Occipital lobe (tissue), 2 donors: ENCODE measurements around the gene SHC3. TPM values are rescaled to one million over a fixed set of nuclear protein-coding genes. Genes with fewer than 3 reads are reported as not detected.

ENCODE experiments used
- DNase-seq: peaks from one replicate; lab custom pipeline; 2025; lab: John Stamatoyannopoulos, UW
- total RNA-seq: library from RNA; depleted of rRNA; stranded (reverse); fragments of >200 nt; gene quantifications from one replicate; pipeline ENCODE4 v1.2.3, GENCODE V29; 2014

The SHC3 gene
- total RNA-seq, 1 donor from 2014 or later = 51.5 TPM

DNA sequence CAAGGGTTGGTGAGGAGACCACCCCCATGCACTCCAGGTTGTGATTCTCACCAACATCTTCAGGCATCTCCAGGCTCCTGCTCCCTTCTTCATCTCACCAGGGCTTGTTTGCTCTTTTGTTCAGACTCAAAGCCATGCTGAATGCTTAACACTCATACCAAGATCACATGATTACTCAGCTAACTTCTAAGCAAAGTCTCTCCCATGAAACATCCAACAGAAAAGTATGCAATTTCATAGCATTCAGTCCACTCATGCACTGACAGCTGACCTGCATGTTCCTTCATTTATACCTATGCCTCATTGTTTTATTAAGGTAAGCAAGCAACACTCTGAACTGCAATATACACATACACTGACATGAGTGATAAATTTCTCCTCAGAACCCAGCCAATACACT lies 69.0 kb downstream of the SHC3 start:
- DNase-seq = no peak

DNA sequence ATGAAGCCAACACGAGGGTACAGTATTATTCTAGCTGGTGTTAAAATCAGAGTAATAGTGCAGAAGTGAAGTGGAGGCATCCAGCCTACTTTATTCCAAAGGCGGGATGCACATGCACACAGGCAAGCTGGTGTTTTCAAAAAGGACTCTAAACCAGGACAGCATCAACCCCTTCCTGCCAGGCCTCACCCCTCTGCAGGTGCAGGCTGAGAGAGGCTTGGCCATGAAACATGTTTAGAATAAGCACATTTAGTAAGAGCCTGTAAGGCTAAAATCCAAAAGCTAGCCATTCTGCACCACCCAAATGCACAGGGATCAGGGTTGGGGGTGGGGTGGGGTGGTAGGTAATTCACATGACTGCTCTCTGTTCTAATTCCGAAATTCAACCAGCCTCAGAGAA lies 71.2 kb downstream of the SHC3 start:
- DNase-seq = no peak

DNA sequence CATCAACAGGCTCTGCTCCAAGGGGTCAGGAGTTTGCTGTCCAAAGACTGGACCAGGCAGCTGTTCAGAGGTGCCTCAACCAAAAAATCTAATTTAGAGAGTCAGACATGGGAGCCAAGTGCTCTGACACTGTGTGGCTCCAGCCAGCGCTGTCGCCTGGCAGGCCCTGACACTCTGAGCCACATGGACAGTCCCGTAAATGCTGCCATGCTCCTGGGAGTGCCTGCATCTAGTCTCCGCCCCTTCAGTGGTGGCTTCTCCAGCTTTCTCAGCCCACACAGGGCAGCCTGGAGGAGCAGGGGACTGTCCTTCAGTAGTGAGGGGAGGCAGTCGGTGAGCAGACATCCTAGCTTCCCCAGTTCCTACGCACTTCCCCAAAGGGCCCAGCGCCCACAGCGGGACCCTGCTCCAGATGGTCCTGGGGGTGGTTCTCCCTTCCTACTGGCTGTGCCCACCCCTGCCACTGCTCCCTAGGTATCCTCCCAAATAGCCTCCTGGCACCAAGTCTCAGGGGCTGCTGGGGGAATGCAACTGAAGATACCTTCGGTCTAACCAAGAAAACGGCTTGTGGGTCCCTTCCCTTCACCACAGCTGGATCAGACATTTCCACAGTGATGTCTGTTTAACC lies 72.3 kb downstream of the SHC3 start:
- no peak for DNase-seq

- no peak for DNase-seq
These were observed 73.8 kb downstream of the SHC3 start for GRCh38 chr9:89104821-89105220.

DNA sequence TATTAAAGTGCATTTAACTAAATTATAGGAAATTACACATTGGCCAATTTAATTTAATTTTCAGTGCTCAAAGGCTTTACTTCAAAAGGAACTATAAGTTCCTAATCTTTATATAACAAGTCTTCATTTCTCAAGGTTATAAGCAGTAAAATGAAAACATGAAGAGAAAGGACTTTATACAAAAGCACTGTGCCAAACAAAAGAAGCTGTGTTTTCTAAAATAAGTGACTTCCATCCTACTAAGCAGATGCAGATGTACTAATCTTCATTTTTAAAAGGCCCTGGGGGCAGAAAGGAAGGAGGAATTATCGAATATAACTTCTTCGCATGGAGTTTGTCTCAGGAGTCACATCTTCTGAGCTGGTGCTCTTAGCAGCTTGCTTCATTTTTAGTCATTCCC lies 81.4 kb downstream of the SHC3 start:
- no peak for DNase-seq

- DNase-seq = no peak
These were observed 81.8 kb downstream of the SHC3 start for GRCh38 chr9:89096807-89097206.

DNA sequence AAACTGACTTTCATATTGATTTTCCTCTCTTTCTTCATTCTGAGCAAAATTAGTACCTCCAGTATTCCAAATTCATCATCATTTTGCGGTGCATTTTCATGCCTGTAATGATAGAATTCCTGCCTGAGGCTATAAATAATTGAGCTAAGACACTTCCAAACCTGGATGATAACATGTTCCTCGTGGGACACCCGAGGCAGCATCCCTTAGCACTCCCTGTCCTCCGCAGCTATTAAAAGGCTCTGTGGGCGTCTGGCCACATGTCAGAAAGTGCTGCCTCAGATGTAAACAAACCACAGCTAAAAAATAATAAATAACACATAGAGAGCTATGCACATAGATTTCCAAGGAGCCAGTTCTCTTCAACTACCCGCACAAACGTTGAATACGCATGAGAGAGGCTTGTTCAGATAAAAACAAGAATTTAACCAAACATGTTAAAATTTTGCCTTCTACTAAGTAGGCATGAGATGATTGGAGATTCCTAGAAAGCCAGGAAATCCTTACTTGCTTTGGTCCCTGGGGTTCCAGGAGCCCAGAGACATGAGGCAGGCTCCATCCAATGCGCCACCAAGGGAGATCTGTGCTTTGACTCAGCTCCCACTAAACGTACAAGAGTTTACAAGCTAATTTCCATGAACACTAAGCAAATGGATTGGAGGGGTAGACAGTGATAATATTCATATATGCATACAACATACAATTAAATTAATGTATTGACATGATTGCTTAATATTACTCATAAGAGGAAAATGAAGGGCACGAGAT lies 82.7 kb downstream of the SHC3 start:
- peak; percentile 56 for DNase-seq

DNA sequence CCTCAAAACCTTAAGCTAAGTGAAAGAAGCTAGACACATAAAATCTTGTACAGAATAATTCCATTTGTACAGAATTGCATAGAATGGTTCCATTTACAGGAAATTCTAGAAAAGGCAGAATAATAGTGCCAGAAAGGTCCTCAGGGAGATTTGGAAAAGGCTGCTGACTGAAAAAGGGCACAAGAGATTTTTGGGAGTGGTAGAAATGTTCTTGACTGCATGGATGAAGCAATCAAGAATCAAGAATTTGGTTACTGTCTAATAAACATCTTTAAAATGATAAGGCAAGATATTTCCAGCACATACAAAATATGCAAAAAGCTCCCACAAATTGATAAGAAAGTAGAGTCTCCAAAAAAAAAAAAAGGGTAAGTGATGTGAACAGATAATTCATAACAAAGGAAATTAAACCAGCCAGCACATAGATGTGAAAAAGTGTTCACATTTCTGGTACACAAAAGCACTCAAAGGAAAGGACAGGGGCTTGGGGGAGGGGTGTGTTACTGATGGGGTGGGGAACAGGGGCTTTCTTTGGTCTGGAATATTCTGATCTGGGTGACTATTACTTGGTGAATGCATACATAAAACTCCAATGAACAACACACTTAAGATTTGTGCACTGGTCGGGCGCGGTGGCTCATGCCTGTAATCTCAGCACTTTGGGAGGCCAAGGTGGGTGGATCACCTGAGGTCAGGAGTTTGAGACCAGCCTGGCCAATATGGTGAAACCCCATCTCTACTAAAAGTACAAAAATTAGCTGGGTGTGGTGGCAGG lies 85.2 kb downstream of the SHC3 start:
- DNase-seq = no peak

DNA sequence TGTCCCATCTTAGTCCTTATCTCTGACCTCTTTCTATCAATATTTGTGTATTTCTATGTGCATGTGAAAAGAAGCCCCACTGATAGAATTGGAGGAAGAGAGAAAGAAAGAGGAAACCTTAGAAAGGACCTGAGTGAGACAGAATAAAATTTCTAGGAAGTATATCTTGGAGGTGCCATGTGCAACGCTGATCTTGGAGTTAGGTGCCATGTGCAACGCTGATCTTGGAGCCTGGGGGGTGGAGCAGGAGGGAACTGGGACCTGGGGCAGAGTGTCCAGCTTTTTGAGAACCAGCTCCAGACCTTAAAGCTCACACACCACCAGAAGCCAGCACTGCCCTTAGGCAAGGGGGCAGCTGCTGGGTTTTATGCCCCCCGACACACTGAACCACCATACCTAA lies 89.4 kb downstream of the SHC3 start:
- DNase-seq = no peak

- DNase-seq = no peak
These were observed 95.0 kb downstream of the SHC3 start for GRCh38 chr9:89083626-89084025.

DNA sequence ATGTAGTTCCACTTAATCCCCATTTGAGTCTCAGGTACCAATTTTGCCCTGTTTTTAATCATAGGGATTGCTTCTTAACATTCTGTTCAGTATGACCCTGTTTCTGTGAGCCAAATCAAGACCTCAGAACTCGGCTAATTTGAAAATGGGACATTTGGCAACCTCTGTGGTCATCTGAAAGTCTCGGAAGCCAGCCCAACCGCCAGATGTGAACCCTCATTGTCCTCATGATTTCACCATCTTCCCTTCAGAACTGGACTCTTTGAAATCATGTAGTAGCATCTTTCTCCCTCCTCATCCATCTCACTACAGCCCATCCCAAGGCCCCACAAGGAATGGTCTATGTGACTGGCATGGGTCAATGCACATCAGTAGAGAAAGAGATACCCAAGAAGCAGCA lies 98.4 kb downstream of the SHC3 start:
- no peak for DNase-seq

DNA sequence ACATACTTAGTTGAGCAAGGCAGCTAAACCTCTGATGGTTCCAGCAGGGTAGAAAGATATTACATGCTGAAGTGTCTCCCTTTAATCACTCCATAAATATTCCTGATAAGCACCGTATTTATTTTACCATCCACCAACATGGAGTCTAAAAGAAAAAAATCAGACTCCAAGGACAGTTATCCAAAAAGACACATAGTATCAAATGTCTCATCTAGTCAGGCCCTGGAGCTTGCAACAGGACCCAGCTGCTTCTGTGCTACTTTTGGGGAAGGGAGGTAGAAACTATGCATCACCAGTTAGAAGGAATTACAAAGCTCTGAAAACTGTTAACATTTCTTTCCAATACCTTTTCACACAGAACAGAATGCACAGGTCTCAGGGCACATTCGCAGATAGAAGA lies 99.2 kb downstream of the SHC3 start:
- no peak for DNase-seq

GRCh38 chr9:89078860-89079259 lies 99.8 kb downstream of the SHC3 start:
- DNase-seq = no peak

GRCh38 chr9:89078421-89078820 lies 100.2 kb downstream of the SHC3 start:
- DNase-seq = no peak

- DNase-seq = no peak
These were observed 101.1 kb downstream of the SHC3 start for GRCh38 chr9:89077519-89077918.

DNA sequence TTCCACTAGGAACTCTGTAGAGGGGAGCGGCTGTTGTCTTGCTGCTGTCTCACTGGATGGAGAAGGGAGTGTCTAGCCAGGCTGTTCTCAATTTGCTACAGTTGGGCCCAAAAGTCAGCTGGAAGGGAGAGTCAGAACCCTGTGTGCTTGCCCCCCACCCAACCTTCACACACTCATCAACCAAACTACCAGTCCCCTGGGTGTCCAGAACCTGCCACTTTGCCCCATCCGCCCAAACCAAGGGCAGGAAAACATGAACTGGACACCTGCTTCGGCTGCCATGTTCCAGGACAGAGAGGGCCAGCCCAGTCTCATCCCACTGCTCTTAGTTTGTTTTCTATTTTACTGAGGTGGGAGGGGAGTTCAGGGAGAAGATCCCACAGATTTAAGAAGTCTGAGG lies 105.2 kb downstream of the SHC3 start:
- no peak for DNase-seq

- DNase-seq = no peak
These were observed 107.0 kb downstream of the SHC3 start for GRCh38 chr9:89071591-89071990.

DNA sequence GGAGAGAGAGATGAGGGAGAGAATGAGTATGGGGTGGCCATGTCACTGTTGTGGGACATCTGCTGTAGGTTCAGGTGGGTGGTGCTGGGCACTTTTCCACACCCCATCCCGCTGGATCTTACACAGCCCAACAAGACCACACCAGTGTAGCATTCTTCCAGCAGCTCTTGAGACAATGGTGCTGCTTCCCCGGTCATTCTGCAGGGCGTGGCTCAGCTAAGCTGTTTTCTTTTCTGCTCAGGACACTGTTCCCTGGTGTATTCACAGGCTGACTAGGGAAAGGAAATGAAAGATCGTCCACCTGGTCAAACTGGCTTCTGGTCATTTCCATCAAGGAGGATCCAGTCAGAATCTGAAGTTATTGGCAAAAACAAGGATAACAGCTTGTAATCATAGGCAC lies 111.8 kb downstream of the SHC3 start:
- no peak for DNase-seq

GRCh38 chr9:89065921-89066320 lies 112.7 kb downstream of the SHC3 start:
- no peak for DNase-seq

DNA sequence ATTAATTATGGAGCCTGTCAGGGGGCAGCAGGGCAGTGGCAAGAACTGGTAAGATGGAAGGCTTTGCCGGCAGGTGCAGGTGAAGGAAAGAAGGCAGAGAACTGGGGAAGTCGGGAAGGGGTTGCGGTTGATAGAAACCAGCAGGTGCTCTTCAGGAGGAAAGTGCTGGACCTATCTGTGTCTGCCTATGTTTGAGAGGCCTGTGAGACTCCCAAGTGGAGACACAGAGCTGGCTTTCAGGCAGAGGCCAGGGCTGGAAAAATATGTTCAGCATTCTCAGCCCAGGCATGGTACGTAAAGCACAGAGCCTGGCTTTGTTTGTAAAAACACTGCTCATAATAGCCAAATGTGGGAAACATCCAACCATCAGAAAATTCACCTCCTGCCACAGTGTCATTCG lies 117.8 kb downstream of the SHC3 start:
- no peak for DNase-seq

DNA sequence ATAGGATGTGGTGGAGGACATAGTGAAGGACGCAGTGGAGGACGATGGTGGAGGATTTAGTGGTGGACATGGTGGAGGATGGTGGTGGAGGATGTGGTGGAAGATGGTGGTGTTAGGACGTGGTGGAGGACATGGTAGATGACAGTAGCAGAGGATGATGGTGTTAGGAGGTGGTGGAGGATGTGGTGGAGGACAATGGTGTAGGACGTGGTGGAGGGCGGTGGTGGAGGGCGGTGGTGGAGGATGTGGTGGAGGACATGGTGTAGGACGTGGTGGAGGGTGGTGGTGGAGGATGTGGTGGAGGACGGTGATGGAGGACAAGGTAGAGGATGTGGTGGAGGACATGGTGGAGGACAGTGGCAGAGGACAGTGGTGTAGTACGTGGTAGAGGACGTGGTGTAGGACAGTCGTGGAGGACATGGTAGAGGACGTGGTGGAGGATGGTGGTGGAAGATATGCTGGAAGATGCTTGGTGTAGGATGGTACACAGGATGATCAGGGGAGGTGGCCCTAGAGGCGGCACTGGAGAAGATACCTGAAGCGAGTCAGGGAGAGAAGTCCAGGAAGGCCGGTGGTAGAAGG lies 118.6 kb downstream of the SHC3 start:
- no peak for DNase-seq

DNA sequence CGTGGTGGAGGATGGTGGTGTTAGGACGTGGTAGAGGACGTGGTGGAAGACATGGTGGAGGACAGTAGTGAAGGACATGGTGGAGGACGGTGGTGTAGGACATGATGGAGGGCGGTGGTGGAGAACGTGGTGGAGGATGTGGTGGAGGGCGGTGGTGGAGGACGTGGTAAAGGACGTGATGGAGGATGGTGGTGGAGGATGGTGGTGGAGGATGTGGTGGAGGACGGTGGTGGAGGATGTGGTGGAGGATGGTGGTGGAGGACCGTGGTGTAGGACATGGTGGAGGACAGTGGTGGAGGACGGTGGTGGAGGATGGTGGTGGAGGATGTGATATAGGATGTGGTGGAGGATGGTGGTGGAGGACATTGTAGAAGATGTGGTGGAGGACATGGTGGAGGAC lies 119.7 kb downstream of the SHC3 start:
- no peak for DNase-seq
